ENCODE measurements around the gene ASNS. TPM values are rescaled to one million over a fixed set of nuclear protein-coding genes. Genes with fewer than 3 reads are reported as not detected.

Gene ASNS
- total RNA-seq, 2 experiments from 2014 or later, result 124 to 283 TPM

DNA sequence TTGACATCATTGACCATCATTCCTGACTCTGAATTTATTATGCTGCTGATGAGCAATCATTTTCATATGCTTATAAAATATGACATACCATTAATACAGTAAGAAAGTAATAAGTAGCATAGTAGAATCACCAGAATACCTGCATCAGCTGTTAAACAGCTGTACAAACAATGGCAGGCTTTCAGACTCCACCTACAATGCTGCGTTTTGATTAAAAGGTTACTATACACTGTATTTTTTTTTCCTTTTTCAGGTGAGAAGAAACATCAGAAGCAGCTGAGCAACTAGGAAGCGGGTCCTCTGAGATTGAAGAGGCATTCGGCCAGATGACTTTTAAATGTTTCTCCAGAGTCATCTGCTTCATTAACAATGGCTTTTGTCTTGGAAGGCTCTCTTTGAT lies 7.1 kb downstream of the ASNS start:
- Histone ChIP-seq H3K79me2 (ENCODE audit: insufficient read depth, low read depth, low read length) (peaks cover 8% of the 10 kb centered on the region), H3K4me2 (ENCODE audit: low read length) (no peak overlapping the region), H3K4me3 (ENCODE audit: low read depth, low read length, poor library complexity, severe bottlenecking) (no peak overlapping the region), H4K20me1 (ENCODE audit: insufficient read depth, low read length) (no peaks in the 10 kb centered on the region), H3K36me3 (ENCODE audit: insufficient read depth, low read length) (peaks cover 98% of the 10 kb centered on the region), H3K9me3 (ENCODE audit: low read length) (no peaks in the 10 kb centered on the region), H3K9me2 (ENCODE audit: insufficient read depth, low read length) (no peaks in the 10 kb centered on the region), H2AFZ (ENCODE audit: low read length) (no peak overlapping the region), H3K4me1 (ENCODE audit: insufficient read depth, low read length, poor library complexity, severe bottlenecking) (peaks cover 8% of the 10 kb centered on the region), H3K27ac (ENCODE audit: low read depth, low read length, poor library complexity, severe bottlenecking) (no peak overlapping the region)
- DNase-seq (ENCODE audit: low spot score), result no peak
- ChIA-PET POLR2A (no interaction called here), CTCF (ENCODE audit: unreplicated experiment) (no interaction called here)
- intact Hi-C loops (cut with micrococcal nuclease; ENCODE audit: unreplicated experiment), result no loop called here
- BruUV-seq (replicated peaks), result no TSS peak
- TF ChIP-seq EZH2phosphoT487 (IDR thresholded peaks at IDR 0.05; ENCODE audit: borderline replicate concordance, low read depth, low read length), result no peak
- TF ChIP-seq, protein P1, sequence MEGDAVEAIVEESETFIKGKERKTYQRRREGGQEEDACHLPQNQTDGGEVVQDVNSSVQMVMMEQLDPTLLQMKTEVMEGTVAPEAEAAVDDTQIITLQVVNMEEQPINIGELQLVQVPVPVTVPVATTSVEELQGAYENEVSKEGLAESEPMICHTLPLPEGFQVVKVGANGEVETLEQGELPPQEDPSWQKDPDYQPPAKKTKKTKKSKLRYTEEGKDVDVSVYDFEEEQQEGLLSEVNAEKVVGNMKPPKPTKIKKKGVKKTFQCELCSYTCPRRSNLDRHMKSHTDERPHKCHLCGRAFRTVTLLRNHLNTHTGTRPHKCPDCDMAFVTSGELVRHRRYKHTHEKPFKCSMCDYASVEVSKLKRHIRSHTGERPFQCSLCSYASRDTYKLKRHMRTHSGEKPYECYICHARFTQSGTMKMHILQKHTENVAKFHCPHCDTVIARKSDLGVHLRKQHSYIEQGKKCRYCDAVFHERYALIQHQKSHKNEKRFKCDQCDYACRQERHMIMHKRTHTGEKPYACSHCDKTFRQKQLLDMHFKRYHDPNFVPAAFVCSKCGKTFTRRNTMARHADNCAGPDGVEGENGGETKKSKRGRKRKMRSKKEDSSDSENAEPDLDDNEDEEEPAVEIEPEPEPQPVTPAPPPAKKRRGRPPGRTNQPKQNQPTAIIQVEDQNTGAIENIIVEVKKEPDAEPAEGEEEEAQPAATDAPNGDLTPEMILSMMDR (conservative IDR thresholded peaks at IDR 0.05; ENCODE audit: low read length), result no peak

DNA sequence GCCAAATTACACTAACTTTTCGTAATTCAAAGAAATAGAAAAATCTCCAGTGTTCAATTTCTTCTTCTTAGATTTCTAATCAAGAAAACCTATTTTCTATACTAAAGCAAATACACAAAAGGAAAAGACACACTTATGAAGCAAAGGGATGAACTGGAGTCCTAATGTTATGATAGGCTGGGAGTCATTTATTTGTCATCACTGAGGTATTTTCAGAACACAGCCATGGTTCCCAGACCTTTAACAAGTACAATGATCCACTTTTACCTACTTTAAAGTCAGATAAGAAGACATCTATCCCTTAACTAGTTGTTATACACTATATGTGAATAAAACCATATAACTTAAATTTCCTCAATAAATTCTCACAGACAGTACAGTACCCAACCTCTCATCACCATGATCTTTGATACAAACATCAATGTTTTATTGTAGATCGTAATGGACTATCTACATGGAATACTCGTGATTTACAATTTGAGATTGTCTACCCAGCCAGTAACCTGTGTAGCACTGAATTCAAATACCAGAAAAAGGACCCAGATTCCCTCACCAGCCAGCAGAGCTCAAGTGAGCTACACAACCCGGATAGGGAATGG lies 12.5 kb downstream of the ASNS start:
- Histone ChIP-seq H3K79me2 (ENCODE audit: insufficient read depth, low read depth, low read length) (no peaks in the 10 kb centered on the region), H4K20me1 (ENCODE audit: insufficient read depth, low read length) (no peaks in the 10 kb centered on the region), H3K27ac (ENCODE audit: low read depth, low read length, poor library complexity, severe bottlenecking) (no peak overlapping the region), H3K4me2 (ENCODE audit: low read length) (no peak overlapping the region), H3K4me1 (ENCODE audit: insufficient read depth, low read length, poor library complexity, severe bottlenecking) (no peaks in the 10 kb centered on the region), H3K9me3 (ENCODE audit: low read length) (no peaks in the 10 kb centered on the region), H3K9me2 (ENCODE audit: insufficient read depth, low read length) (no peaks in the 10 kb centered on the region), H2AFZ (ENCODE audit: low read length) (no peak overlapping the region), H3K4me3 (ENCODE audit: low read depth, low read length, poor library complexity, severe bottlenecking) (no peak overlapping the region), H3K36me3 (ENCODE audit: insufficient read depth, low read length) (peaks cover 99% of the 10 kb centered on the region)
- ChIA-PET POLR2A (no interaction called here), CTCF (ENCODE audit: unreplicated experiment) (no interaction called here)
- intact Hi-C loops (cut with micrococcal nuclease; ENCODE audit: unreplicated experiment), result no loop called here
- TF ChIP-seq, protein P1 (conservative IDR thresholded peaks at IDR 0.05; ENCODE audit: low read length), result no peak
- no peak for TF ChIP-seq EZH2phosphoT487 (IDR thresholded peaks at IDR 0.05; ENCODE audit: borderline replicate concordance, low read depth, low read length)
- no TSS peak for BruUV-seq (replicated peaks)
- no peak for DNase-seq (ENCODE audit: low spot score)

DNA sequence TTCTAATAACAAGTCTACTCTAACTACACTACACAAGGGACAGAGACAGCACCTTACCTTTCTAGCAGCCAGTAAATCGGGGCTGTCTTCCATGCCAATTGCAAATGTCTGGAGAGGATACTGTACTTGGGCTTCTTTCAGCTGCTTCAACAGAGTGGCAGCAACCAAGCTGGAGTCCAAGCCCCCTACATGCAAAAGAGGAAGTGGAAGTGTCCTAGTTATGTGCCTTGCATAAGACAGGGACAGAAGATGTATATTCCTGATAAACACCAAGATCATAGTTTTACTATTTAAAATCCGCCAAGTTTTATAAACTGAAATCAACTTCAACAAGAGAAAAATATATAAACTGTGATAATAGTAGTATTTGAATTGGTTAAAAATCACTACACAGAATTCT lies 14.0 kb downstream of the ASNS start:
- no peak overlapping the region for H2AFZ ChIP-seq (ENCODE audit: low read length)
- no peak overlapping the region for H3K4me3 ChIP-seq (ENCODE audit: low read depth, low read length, poor library complexity, severe bottlenecking)
- H3K27ac ChIP-seq (ENCODE audit: low read depth, low read length, poor library complexity, severe bottlenecking), result no peak overlapping the region
- ChIA-PET CTCF (ENCODE audit: unreplicated experiment) (no interaction called here), POLR2A (no interaction called here)
- no peaks in the 10 kb centered on the region for H3K4me1 ChIP-seq (ENCODE audit: insufficient read depth, low read length, poor library complexity, severe bottlenecking)
- DNase-seq (ENCODE audit: low spot score), result peak; percentile 13
- no peaks in the 10 kb centered on the region for H3K9me3 ChIP-seq (ENCODE audit: low read length)
- intact Hi-C loops (cut with micrococcal nuclease; ENCODE audit: unreplicated experiment), result no loop called here
- BruUV-seq (replicated peaks), result no TSS peak
- H3K4me2 ChIP-seq (ENCODE audit: low read length), result no peak overlapping the region
- H3K36me3 ChIP-seq (ENCODE audit: insufficient read depth, low read length), result peaks cover 100% of the 10 kb centered on the region
- TF ChIP-seq, protein P1 (conservative IDR thresholded peaks at IDR 0.05; ENCODE audit: low read length), result no peak
- TF ChIP-seq EZH2phosphoT487 (IDR thresholded peaks at IDR 0.05; ENCODE audit: borderline replicate concordance, low read depth, low read length), result no peak
- H3K79me2 ChIP-seq (ENCODE audit: insufficient read depth, low read depth, low read length), result no peaks in the 10 kb centered on the region
- no peaks in the 10 kb centered on the region for H4K20me1 ChIP-seq (ENCODE audit: insufficient read depth, low read length)
- no peaks in the 10 kb centered on the region for H3K9me2 ChIP-seq (ENCODE audit: insufficient read depth, low read length)

All from OCI-LY7 (cell line).